ENCODE data around the gene ADCY9.

DNA sequence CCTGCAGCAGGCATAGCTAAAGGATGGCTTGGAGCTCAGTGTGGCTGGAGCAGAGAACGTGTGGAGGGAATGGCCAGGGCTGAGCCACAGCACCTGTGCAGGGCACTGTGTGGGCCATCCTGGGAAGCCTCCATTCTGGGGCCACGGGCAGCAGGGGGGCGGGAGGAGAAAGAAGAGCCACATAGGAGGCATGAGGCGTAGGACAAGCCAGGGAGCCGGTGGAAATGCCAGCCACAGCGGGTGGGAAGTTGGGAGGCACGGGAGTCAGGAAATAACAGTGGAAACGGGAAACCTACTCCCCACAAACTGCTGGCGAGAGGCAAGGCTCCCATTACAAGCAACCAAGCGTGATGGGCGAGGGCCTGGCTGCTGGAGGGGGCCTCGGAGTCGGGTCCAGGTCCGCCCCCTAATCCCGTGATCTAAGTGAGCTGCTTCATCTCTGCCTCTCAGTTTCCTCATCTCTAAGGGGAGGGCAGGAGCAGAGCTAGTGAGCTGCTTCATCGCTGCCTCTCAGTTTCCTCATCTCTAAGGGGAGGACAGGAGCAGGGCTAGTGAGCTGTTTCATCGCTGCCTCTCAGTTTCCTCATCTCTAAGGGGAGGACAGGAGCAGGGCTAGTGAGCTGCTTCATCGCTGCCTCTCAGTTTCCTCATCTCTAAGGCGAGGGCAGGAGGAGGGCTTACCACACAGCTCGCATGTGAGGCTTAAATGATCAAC lies 104.9 kb downstream of the ADCY9 start:
- TF ChIP-seq EZH2 (IDR thresholded peaks at IDR 0.05; ENCODE audit: insufficient read depth, poor library complexity, severe bottlenecking) (no peak), EZH2phosphoT487 (IDR thresholded peaks at IDR 0.05; ENCODE audit: insufficient read depth, low read depth) (no peak)
